Epidermal melanocyte (primary cell): Measurements from ENCODE around the gene OR4X1.
A peak's percentile ranks its signal among the peaks of the same experiment; 100 is the strongest.
"Not testable (repeated sequence)": the region's sequence is repeated elsewhere in the genome, so short reads cannot be mapped to it uniquely, and the experiment has no call there.

Experiments used
- DNase-seq: peaks from one replicate; pipeline ENCODE4 v3.0.0; 2011; ENCODE audit warnings: low spot score; ENCODE audit not compliant: insufficient read length

OR4X1 gene, protein sequence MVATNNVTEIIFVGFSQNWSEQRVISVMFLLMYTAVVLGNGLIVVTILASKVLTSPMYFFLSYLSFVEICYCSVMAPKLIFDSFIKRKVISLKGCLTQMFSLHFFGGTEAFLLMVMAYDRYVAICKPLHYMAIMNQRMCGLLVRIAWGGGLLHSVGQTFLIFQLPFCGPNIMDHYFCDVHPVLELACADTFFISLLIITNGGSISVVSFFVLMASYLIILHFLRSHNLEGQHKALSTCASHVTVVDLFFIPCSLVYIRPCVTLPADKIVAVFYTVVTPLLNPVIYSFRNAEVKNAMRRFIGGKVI

DNA sequence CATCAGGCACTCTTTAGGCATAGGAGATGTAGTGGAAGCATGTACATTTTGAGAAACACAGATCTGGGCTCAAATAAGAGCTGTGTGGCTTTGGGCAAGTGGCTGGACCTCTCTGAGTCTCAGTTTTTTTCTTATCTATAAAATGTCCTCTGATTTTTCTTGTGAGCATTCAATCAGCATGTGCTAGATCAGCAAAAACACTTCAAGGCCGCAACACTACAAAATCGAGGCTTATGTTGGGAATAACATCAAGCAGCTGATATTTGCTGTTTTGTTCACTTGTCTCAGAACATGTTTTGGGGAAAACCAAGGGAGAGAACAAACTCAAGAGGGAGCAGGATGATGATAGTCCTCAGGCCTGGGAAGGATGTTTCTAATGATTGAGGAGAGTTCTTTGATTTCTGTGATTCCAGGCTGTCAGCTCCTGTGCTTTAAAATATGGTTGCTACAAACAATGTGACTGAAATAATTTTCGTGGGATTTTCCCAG, at the start of gene OR4X1:
Gene OR4X1, plus strand, starts transcription at position 439 of the 489 bp plus-strand sequence. Its CDS starts 0 bp downstream, at position 439.
- no peak for DNase-seq

DNA sequence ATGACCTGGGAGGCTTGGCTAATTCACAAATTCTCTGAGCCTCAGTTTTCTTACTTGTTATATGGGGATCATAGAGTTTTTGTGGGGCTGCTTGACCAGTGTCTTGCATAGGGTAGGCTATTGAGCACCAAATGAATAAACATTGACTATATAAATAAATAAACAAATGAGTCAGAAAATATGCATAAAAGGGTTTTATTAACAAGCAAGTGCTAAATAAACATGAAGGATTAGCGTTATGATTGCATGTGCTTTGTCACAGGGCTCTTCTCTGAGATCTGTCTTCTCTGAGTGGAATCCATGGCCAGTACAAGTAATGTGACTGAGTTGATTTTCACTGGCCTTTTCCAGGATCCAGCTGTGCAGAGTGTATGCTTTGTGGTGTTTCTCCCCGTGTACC, 47.2 kb upstream of the OR4X1 start, which contains the start of gene OR4B1:
Gene OR4B1, plus strand, starts transcription at position 301 of the 400 bp plus-strand sequence. Its CDS starts 0 bp downstream, at position 301.
- DNase-seq: no peak

DNA sequence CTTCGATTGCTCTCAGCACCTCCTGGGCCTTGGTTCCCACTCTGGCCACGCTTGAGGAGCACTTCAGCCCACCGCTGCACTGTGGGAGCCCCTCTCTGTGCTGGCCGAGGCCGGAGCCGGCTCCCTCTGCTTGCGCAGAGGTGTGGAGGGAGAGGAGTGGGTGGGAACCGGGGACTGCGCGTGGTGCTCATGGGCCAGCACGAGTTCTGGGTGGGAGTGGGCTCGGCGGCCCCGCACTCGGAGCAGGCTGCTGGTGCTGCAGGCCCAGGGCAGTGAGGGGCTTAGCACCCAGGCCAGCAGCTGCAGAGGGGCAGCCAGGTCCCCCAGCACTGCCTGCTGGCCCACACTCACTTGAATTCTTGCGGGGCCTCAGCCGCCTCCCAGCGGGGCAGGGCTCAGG, 34.9 kb upstream of the OR4X1 start:
- no peak for DNase-seq

DNA sequence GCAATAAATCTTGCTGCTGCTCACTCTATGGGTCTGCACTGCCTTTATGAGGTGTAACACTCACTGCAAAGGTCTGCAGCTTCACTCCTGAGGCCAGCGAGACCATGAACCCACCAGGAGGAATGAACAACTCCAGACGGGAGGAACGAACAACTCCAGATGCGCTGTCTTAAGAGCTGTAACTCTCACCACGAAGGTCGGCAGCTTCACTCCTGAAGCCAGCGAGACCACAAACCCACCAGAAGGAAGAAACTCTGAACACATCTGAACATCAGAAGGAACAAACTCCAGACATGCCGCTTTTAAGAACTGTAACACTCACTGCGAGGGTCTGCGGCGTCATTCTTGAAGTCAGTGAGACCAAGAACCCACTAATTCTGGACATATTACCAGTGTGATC, 33.6 kb upstream of the OR4X1 start:
- DNase-seq: not testable (repeated sequence)

DNA sequence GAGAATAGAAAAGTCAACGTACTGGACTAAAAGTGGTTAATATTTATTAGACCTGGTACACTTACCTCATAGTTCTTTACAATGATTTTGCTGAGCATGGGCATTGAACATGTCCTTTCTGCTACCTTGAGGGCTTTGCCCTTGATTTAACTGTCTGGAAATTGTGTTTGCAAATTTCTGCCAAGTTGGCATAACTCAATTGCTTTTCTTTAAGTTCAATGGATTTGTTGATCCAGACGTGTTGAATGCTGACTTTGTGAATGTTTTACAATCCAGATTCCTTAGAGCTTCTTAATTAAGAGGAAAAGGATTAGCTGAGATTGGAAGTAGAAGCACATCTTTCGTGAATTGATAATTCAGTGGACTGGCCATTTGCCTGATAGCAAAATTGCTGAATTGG, 25.9 kb upstream of the OR4X1 start:
- no peak for DNase-seq

DNA sequence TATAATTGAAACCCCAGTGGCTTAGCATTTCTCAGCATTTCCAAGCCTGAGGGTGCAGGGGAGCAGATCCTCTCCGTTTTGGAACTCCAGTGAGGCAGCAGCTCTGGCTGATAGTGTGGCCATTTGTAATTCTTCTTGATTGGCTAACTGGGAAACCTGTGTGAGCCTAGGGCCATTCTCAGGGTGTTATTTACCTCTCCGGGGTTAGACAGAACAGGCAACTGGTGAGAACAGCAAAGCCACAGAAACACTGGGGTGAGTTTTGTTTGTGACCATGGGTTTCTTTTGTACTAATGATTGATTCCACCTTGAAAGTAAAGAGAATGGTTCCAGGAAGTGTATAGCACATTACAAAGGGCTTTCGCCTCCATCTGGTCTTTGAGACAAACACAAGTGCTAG, 21.2 kb upstream of the OR4X1 start:
- no peak for DNase-seq

DNA sequence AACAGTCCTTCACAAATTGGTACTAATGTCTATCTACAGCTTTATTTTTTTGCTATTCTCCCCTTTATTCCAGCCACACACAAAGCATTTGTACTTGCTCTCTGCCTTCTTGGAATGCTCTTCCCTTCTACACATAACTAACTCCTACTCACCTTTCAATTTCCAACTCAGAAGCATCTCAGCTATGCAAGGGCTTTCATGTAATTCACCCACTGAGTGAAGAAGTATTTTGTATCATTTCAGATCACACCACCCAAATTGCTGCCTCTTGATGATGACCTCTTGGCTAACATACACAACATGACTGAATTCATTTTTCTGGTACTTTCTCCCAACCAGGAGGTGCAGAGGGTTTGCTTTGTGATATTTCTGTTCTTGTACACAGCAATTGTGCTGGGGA, 18.9 kb upstream of the OR4X1 start, which contains the start of gene OR4X2:
Gene OR4X2, plus strand, starts transcription at position 301 of the 400 bp plus-strand sequence. Its CDS starts 0 bp downstream, at position 301.
- no peak for DNase-seq

DNA sequence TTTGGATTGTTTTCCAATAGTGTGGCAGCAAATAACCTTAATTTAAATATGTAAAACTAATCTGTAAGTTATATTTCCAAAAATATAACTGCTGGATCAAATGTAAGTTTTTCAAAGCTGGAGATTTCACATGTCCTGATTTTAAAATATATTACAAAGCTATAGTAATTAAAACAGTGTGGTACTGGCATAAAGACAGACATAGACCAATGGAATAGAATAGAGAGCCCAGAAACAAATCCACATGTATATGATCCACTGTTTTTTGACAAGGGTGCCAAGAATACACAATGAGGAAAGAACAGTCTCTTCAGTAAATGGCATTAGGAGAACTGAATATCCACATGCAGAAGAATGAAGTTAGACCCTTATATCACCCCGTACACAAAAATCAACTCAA, 14.8 kb upstream of the OR4X1 start:
- DNase-seq: no peak

DNA sequence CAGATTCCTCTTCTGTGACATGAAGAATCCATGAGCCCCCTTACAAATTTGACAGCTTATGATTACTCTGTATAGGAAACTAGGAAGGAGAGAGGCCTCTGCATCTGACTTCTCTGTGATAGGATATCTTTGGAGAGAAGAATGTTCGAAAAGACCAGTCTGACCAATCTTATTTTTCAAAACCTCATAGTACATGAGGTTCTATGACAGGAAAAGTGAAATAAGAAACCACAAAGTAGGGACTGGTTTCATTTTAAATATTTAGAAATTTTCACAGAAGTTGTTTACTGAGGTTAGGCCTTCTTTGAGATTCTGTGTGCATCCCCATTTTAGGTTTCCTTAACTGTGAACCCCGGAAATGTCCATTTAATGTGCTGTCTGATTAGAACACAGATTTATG, 2.1 kb upstream of the OR4X1 start:
- DNase-seq: no peak

DNA sequence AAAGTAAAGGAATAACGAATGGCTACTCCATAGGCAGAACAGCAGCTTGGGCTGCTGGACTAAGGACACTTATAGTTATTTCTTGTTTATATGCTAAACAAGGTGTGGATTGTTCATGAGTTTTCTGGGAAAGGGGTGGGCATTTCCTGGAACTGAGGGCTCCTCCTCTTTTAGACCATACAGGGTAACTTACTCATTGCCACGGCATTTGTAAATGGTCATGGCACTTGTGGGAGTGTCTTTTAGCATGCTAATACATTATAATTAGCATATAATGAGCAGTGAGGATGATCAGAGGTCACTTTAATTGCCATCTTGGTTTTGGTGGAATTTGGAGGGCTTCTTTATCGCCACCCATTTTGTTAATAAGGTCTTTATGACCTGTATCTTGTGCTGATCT, 7.0 kb downstream of the OR4X1 start:
- DNase-seq: no peak

DNA sequence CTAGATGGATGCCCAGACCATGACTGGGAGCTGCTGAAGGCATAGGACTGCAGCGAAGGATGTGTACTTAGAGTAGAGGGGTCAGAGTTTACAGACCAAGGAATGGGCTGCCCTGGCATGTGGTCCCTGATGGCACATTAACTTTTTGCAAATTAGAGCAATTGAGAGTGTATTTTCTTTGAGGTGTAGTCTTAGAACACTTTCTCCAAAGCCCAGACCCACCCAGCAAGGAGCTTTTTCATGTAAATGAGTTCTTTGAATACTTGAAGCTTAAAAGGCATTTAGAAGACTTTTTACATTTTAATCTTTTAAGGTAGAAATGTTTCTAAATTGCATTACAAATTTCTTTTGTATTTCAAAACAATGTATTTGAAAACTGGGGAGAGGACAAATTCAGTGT, 8.9 kb downstream of the OR4X1 start:
- DNase-seq: no peak

DNA sequence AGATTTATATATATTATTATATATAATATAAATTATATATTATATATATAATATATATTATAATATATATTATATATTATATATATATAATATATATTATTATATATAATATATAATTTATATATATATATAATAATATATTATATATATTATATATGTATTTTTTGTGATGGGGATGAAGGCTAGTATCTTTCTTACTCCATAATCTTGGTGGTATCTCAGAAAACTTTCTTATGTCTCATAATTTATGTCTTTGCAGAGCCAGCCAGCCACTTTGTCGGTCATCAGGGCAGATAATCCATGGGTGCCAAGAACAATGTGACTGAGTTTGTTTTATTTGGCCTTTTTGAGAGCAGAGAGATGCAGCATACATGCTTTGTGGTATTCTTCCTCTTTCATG, 42.3 kb downstream of the OR4X1 start, which contains the start of gene OR4S1:
Gene OR4S1, plus strand, starts transcription at position 301 of the 400 bp plus-strand sequence. Its CDS starts 0 bp downstream, at position 301.
- no peak for DNase-seq

DNA sequence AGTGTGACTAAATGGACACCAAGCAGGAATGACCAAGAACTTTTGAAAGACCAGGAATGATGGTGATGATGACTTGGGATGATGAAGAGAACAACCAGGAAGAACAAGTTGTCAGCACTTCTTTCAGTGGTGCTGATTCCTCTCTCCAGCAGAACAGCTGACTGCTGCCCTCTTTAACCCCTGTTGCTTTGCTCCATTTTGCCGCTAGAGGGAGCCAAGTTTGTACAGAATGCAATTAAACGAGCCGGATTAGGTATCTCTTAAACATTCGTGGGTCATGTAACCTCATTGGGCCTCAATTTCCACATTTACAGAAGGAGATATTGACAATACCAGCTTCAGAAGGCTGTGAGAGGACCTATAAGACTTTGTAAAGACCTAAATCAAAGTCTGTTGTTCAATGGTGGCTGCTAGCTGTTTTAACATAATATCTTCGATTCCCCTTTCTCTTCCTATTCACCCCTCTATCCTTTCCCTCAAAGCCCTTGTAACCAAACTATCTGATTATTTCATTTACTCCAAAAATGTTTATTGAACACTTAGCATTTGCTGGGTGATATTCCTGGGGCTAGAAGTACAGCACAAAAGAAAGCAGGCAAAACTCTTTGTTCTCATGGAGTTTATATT, 44.2 kb downstream of the OR4X1 start:
- peak; percentile 29 for DNase-seq

DNA sequence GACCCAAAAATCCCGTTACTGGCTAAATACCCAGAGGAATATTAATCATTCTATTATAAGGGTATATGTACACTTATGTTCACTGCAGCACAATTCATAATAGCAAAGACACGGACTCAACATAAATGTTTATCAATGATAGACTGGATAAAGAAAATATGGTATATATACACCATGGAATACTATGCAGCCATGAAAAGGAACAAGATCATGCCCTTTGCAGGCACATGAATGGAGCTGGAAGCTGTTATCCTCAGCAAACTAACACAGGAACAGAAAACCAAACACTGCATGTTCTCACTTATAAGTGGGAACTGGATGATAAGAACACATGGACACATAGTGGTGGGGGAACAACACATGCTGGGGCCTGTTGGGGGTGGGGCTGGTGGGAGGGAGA, 49.9 kb downstream of the OR4X1 start:
- not testable (repeated sequence) for DNase-seq
